GM18873 (cell line): ENCODE results near the gene ALKBH8.

Experiments
- ATAC-seq: cut with Tn5 transposase; IDR thresholded peaks from one replicate; pipeline ENCODE4 v1.9.1; 2021; ENCODE audit warnings: mild to moderate bottlenecking, moderate library complexity, moderate number of reproducible peaks; ENCODE audit not compliant: unreplicated experiment, low FRiP score

Gene ALKBH8

GRCh38 chr11:107453594-107454286, 111.8 kb downstream of the ALKBH8 start:
- no peak for ATAC-seq
